Motor neuron (in vitro differentiated cells): ENCODE measurements around the gene ADGRL2. TPM values are rescaled to one million over a fixed set of nuclear protein-coding genes. Genes with fewer than 3 reads are reported as not detected.
A peak's percentile ranks its signal among the peaks of the same experiment; 100 is the strongest.
"Not testable (repeated sequence)": the region's sequence is repeated elsewhere in the genome, so short reads cannot be mapped to it uniquely, and the experiment has no call there.

Experiments used
- ATAC-seq, 8 experiments: fragments of 200-7000 bp; cut with Tn5 transposase; replicated peaks in 6 of 8; 2 replicates each; pipeline ENCODE4 v1.8.0; 2021; ENCODE audit warnings: mild to moderate bottlenecking in 8 of 8, moderate library complexity in 8 of 8
- H3K27ac ChIP-seq, 2 donors: fragments of 250-450 bp; sonication (Bioruptor Pico); 2 replicates each; pipeline ENCODE4 v1.9.0; 2021; ENCODE audit warnings: antibody characterized with exemption in 2 of 2, mild to moderate bottlenecking in 2 of 2, moderate library complexity in 1 of 2
- H3K4me1 ChIP-seq, 2 donors: fragments of 250-450 bp; sonication (Bioruptor Pico); replicated peaks in 1 of 2; 2 replicates each; pipeline ENCODE4 v1.6.1; 2021; ENCODE audit warnings: antibody characterized with exemption in 2 of 2, mild to moderate bottlenecking in 2 of 2, moderate library complexity in 1 of 2
- H3K4me3 ChIP-seq, 5 donors: fragments of 250-450 bp; sonication (Bioruptor Pico); 2 replicates each; pipeline ENCODE4 v1.9.0; 2021; ENCODE audit warnings: antibody characterized with exemption in 5 of 5, mild to moderate bottlenecking in 5 of 5, moderate library complexity in 4 of 5
- WGBS, 10 experiments: fragments of 450-650 bp; shearing (Covaris generic); methylation state at CpG; one replicate each; pipeline ENCODE4 v1.0.0; 2022; 5-methylcytosine and 5-hydroxymethylcytosine counted together
- in situ Hi-C, 9 experiments: fragments of 400-800 bp; cut with MboI; loops; one replicate each; pipeline ENCODE4 v1.15.0; 2021; ENCODE audit warnings: low sequenced_read_pairs in 9 of 9, low pct_unique_long_range_greater_than_20kb in 2 of 9; ENCODE audit not compliant: unreplicated experiment in 9 of 9
- total RNA-seq, 8 experiments: library from RNA; unstranded; fragments of 300-600 nt; gene quantifications; 2 replicates each; pipeline versions ENCODE4 v1.2.3 to v1.2.4, GENCODE V29; 2022

Gene ADGRL2
- total RNA-seq, 8 experiments from 2014 or later = 10.4 to 255 (median 94.3) TPM

- peaks cover 2 to 10% of the 10 kb centered on the region in 2 donors for H3K4me1 ChIP-seq
- ATAC-seq = no peak
- in situ Hi-C loops = no loop called here
- H3K27ac ChIP-seq = no peak overlapping the region
- 27 to 100% (median 87%) methylated on average over 1 of the region's 1 CpG for WGBS, 10 experiments
- H3K4me3 ChIP-seq = no peak overlapping the region
Measured at GRCh38 chr1:81840805-81841204, 40.1 kb downstream of the ADGRL2 start.

GRCh38 chr1:81841795-81842194 lies 41.1 kb downstream of the ADGRL2 start:
- peak in 3 of 8 experiments; percentile 10 to 33 (median 24) for ATAC-seq
- Histone ChIP-seq H3K4me3 (no peak overlapping the region), H3K4me1 (peaks cover under 1 to 3% of the 10 kb centered on the region in 2 donors), H3K27ac (no peak overlapping the region)
- in situ Hi-C loops = no loop called here
- 33 to 94% (median 75%) methylated on average over 1 to 4 of the region's 4 CpGs; no CpG with 5 or more reads in 1 of the 10 experiments for WGBS, 10 experiments

- no peak for ATAC-seq
- 40 to 100% (median 88%) methylated on average over 1 to 2 of the region's 2 CpGs; no CpG with 5 or more reads in 2 of the 10 experiments for WGBS, 10 experiments
- in situ Hi-C loops = no loop called here
Measured at GRCh38 chr1:81844477-81844876, 43.7 kb downstream of the ADGRL2 start.

DNA sequence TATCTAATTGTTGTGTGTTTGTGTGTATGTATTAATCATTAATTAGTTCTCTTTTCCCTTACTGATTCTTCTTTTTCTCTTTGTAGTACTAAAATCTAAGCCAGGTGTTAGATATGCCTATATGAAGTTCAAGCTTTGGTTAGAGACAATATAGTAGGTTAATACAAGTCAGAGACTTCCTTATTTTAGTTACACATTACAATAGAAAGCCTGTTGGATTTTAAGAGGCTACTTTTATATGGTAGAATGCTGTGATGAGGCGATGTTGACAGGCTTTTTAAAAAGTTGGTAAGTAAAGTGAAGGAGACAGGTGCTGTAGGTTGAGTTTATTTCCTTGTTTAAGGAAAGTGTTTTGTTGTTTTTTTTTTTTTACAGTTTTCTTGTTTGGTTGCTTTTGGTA lies 45.9 kb downstream of the ADGRL2 start:
- ATAC-seq = no peak
- 58 to 100% (median 97%) methylated on average over 1 of the region's 1 CpG; no CpG with 5 or more reads in 4 of the 10 experiments for WGBS, 10 experiments
- Histone ChIP-seq H3K4me3 (no peak overlapping the region), H3K4me1 (peaks cover 6 to 12% of the 10 kb centered on the region in 2 donors), H3K27ac (no peak overlapping the region)
- in situ Hi-C loops = no loop called here

More at GRCh38 chr1:81844477-81844876, 43.7 kb downstream of the ADGRL2 start:
- Histone ChIP-seq H3K4me1 (peaks cover 6 to 12% of the 10 kb centered on the region in 2 donors), H3K27ac (no peak overlapping the region), H3K4me3 (no peak overlapping the region)

DNA sequence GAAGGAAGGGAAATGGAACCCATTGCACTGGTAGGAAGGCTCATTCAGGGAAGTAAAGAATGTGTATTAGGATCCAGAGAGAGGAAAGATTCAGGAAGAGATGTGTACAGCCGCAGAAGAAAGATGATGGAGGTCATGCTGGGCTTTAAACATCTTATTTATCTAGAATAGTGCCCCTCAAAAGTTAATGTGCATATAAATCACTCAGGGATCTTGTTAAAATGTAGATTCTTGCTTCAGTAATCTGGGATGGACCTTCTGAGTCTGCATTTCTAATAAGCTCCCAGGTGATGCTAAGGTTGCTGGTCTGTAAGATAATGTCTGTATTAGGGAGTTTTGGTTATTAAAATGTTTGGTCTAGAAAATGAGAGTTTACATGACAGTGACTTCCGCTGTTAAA lies 46.3 kb downstream of the ADGRL2 start:
- peaks cover 6 to 12% of the 10 kb centered on the region in 2 donors for H3K4me1 ChIP-seq
- ATAC-seq = no peak
- no peak overlapping the region for H3K4me3 ChIP-seq
- no peak overlapping the region for H3K27ac ChIP-seq
- in situ Hi-C loops = no loop called here
- 40 to 100% (median 88%) methylated on average over 1 to 2 of the region's 2 CpGs; no CpG with 5 or more reads in 1 of the 10 experiments for WGBS, 10 experiments

- Histone ChIP-seq H3K4me1 (peaks cover 12 to 13% of the 10 kb centered on the region in 2 donors), H3K4me3 (no peak overlapping the region), H3K27ac (no peak overlapping the region)
- in situ Hi-C loops = no loop called here
- 37 to 93% (median 69%) methylated on average over 2 to 5 of the region's 5 CpGs for WGBS, 10 experiments
- ATAC-seq = peak in 2 of 8 experiments; percentile 25 to 27
Measured at GRCh38 chr1:81848880-81849682, 48.3 kb downstream of the ADGRL2 start.

DNA sequence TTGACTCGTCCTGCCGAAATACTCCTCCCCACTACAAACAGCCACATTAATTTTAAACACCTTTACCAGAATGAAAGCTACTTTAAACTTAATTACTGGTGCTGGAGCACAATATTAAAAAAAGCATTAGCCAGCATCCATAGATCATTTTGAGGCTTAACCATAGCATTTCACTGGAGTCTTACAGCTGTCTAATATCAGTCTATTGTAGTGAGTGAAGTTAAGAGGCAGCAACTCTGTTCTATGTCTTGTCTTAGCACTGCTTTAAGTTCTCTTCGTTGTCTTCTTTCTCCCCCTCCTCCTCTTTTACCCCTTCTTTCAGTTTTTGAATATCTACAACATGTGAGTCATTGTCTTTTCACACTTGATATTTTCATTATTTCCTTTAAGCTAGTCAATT lies 49.3 kb downstream of the ADGRL2 start:
- no peak overlapping the region for H3K4me3 ChIP-seq
- H3K4me1 ChIP-seq = peaks cover 12 to 16% of the 10 kb centered on the region in 2 donors
- in situ Hi-C loops = no loop called here
- 54 to 100% (median 69%) methylated on average over 2 to 3 of the region's 3 CpGs for WGBS, 10 experiments
- peak in 3 of 8 experiments; percentile 38 to 53 (median 51) for ATAC-seq
- no peak overlapping the region for H3K27ac ChIP-seq

DNA sequence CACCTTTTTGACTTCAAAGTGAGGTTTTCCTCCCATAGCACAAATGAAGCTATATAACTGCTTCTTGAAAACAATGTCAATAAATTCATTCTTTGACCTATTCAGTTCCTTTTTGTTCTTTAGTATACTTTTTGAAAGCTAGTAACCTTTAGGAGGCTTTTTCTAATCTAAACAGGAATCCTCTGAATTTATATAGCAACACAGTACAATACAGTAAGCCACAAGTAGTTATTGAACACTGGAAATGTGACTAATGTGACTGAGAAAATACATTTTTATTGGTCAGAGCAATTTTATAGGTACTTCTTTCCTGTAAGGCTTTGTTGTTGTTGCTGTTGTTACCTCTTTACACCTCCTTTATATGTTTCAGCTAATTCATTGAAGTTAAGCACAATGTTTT lies 49.8 kb downstream of the ADGRL2 start:
- Histone ChIP-seq H3K27ac (no peak overlapping the region), H3K4me3 (no peak overlapping the region), H3K4me1 (peaks cover 12 to 16% of the 10 kb centered on the region in 2 donors)
- in situ Hi-C loops = no loop called here
- no peak for ATAC-seq

GRCh38 chr1:81851217-81851616 lies 50.5 kb downstream of the ADGRL2 start:
- Histone ChIP-seq H3K4me3 (no peak overlapping the region), H3K4me1 (peaks cover 12 to 16% of the 10 kb centered on the region in 2 donors), H3K27ac (no peak overlapping the region)
- no peak for ATAC-seq
- WGBS, 10 experiments = 33 to 100% (median 98%) methylated on average over 1 to 2 of the region's 2 CpGs
- in situ Hi-C loops = no loop called here

GRCh38 chr1:81852961-81853360 lies 52.2 kb downstream of the ADGRL2 start:
- ATAC-seq = no peak
- 14 to 100% (median 77%) methylated on average over 1 to 4 of the region's 4 CpGs for WGBS, 10 experiments
- H3K4me1 ChIP-seq = peaks cover 8 to 12% of the 10 kb centered on the region in 2 donors
- no peak overlapping the region for H3K4me3 ChIP-seq
- no peak overlapping the region for H3K27ac ChIP-seq
- in situ Hi-C loops = no loop called here

- ATAC-seq = peak in 2 of 8 experiments; percentile 27 to 53
- in situ Hi-C loops = no loop called here
- no peak overlapping the region for H3K27ac ChIP-seq
- no peak overlapping the region for H3K4me3 ChIP-seq
- no peaks in the 10 kb centered on the region for H3K4me1 ChIP-seq
- 0 to 100% (median 42%) methylated on average over 1 of the region's 1 CpG; no CpG with 5 or more reads in 4 of the 10 experiments for WGBS, 10 experiments
Measured at GRCh38 chr1:81867235-81867634, 66.5 kb downstream of the ADGRL2 start.

- peak in 1 of 8 experiments; percentile 70 for ATAC-seq
- Histone ChIP-seq H3K4me1 (no peaks in the 10 kb centered on the region), H3K4me3 (no peak overlapping the region), H3K27ac (no peak overlapping the region)
- in situ Hi-C loops = no loop called here
- WGBS, 10 experiments = 55 to 100% (median 91%) methylated on average over 1 to 2 of the region's 2 CpGs
Measured at GRCh38 chr1:81869307-81869706, 68.6 kb downstream of the ADGRL2 start.

DNA sequence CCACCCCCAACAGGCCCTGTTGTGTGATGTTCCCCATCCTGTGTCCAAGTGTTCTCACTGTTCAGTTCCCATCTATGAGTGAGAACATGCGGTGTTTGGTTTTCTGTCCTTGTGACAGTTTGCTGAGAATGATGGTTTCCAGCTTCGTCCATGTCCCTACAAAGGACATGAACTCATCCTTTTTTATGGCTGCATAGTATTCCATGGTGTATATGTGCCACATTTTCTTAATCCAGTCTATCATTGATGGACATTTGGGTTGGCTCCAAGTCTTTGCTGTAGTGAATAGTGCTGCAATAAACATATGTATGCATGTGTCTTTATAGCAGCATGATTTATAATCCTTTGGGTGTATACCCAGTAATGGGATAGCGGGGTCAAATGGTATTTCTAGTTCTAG lies 70.4 kb downstream of the ADGRL2 start:
- H3K27ac ChIP-seq, ATAC-seq, H3K4me3 ChIP-seq, H3K4me1 ChIP-seq, in situ Hi-C loops: not testable (repeated sequence)
- WGBS, 10 experiments = 100% methylated on average over 1 of the region's 3 CpGs; no CpG with 5 or more reads in 9 of the 10 experiments

DNA sequence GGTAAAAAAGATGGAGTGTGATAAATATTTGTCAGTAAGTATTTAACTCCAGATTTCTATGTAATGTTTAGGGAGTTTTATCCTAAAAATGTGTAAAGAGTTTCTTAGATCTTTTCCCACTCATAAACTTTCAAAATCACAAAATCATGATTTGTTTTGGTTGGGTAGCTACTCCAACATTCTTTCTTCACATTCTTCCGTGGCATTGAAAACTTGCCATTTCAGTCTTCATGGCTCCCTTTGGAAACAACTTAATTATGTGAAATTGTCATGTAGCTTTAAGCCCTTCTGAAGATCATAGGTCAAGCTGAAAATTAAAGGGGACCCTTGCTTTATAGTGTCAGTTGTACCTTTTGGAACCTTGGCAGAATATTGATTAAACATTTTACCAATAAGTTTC lies 73.2 kb downstream of the ADGRL2 start:
- no peak for ATAC-seq
- H3K4me1 ChIP-seq = peaks cover 19 to 32% of the 10 kb centered on the region in 2 donors
- H3K4me3 ChIP-seq = no peak overlapping the region
- WGBS, 10 experiments = 0 to 100% (median 78%) methylated on average over 1 of the region's 1 CpG; no CpG with 5 or more reads in 3 of the 10 experiments
- no peak overlapping the region for H3K27ac ChIP-seq
- in situ Hi-C loops = no loop called here
